SK-N-SH treated with all-trans-retinoic acid at 6 μM for 48 hours (cell line): ENCODE data around the gene PTDSS2.

Source experiments
- ATAC-seq: fragments of 200-7000 bp; cut with Tn5 transposase; 3 replicates; pipeline ENCODE4 v1.9.1; 2020; ENCODE audit warnings: mild to moderate bottlenecking, moderate library complexity
- ARNTL ChIP-seq: fragments of 450-650 bp; formaldehyde crosslinking; IDR thresholded peaks from 2 replicates; pipeline ENCODE4 v1.5.0; 2020; ENCODE audit warnings: low read depth, mild to moderate bottlenecking, moderate library complexity, borderline replicate concordance
- BACH2 ChIP-seq: fragments of 250-450 bp; sonication (Bioruptor Pico); IDR thresholded peaks from 2 replicates; pipeline ENCODE4 v1.9.0; 2021; ENCODE audit warnings: mild to moderate bottlenecking, borderline replicate concordance
- CSDC2 ChIP-seq: fragments of 250-450 bp; sonication (Bioruptor Pico); IDR thresholded peaks from 2 replicates; pipeline ENCODE4 v1.5.0; 2020; ENCODE audit warnings: mild to moderate bottlenecking, moderate library complexity
- GLIS3 ChIP-seq: fragments of 250-450 bp; sonication (Bioruptor Pico); IDR thresholded peaks from 2 replicates; pipeline ENCODE4 v1.5.0; 2020; ENCODE audit warnings: mild to moderate bottlenecking, moderate library complexity
- ISL1 ChIP-seq: fragments of 250-450 bp; sonication (Bioruptor Pico); IDR thresholded peaks from 2 replicates; pipeline ENCODE4 v2.1.2; 2022; ENCODE audit warnings: mild to moderate bottlenecking, moderate library complexity
- OSR1 ChIP-seq: fragments of 250-450 bp; sonication (Bioruptor Pico); IDR thresholded peaks from 2 replicates; pipeline ENCODE4 v1.8.0; 2022; ENCODE audit warnings: moderate library complexity, mild to moderate bottlenecking, inconsistent platforms
- PPARA ChIP-seq: fragments of 250-450 bp; sonication (Bioruptor Pico); IDR thresholded peaks from 2 replicates; pipeline ENCODE4 v1.5.0; 2020; ENCODE audit warnings: mild to moderate bottlenecking, borderline replicate concordance
- RARB ChIP-seq: fragments of 250-450 bp; sonication (Bioruptor Pico); IDR thresholded peaks from 2 replicates; pipeline ENCODE4 v1.8.0; 2021; ENCODE audit warnings: mild to moderate bottlenecking, moderate library complexity
- SNAI2 ChIP-seq: fragments of 250-450 bp; sonication (Bioruptor Pico); IDR thresholded peaks from 2 replicates; pipeline ENCODE4 v1.5.0; 2020; ENCODE audit warnings: mild to moderate bottlenecking, moderate library complexity
- TCF4 ChIP-seq: fragments of 250-450 bp; sonication (Bioruptor Pico); IDR thresholded peaks from 2 replicates; pipeline ENCODE4 v1.8.0; 2021; ENCODE audit warnings: mild to moderate bottlenecking, moderate library complexity, borderline replicate concordance
- TOX ChIP-seq: fragments of 250-450 bp; sonication (Bioruptor Pico); IDR thresholded peaks from 2 replicates; pipeline ENCODE4 v1.8.0; 2021; ENCODE audit warnings: mild to moderate bottlenecking, moderate library complexity, borderline replicate concordance
- ZC3H10 ChIP-seq: fragments of 250-450 bp; sonication (Bioruptor Pico); IDR thresholded peaks from 2 replicates; pipeline ENCODE4 v1.5.1; 2021; ENCODE audit warnings: mild to moderate bottlenecking, moderate library complexity
- ZFP3 ChIP-seq: fragments of 250-450 bp; sonication (Bioruptor Pico); IDR thresholded peaks from 2 replicates; pipeline ENCODE4 v1.5.0; 2020; ENCODE audit warnings: mild to moderate bottlenecking, moderate library complexity
- ZFP30 ChIP-seq: fragments of 450-650 bp; formaldehyde crosslinking; IDR thresholded peaks from 2 replicates; pipeline ENCODE4 v1.5.0; 2022; ENCODE audit warnings: mild to moderate bottlenecking, moderate library complexity
- ZNF565 ChIP-seq: fragments of 450-650 bp; formaldehyde crosslinking; conservative IDR thresholded peaks from 2 replicates; pipeline ENCODE4 v1.5.0; 2020; ENCODE audit warnings: low read depth, mild to moderate bottlenecking, moderate library complexity
- ZNF8 ChIP-seq: fragments of 450-650 bp; formaldehyde crosslinking; IDR thresholded peaks from 2 replicates; pipeline ENCODE4 v1.5.0; 2020; ENCODE audit warnings: mild to moderate bottlenecking, moderate library complexity
- TF ChIP-seq, protein P1 (sequence below): fragments of 250-450 bp; sonication (Bioruptor Pico); IDR thresholded peaks from 2 replicates; pipeline ENCODE4 v1.5.1; 2020; ENCODE audit warnings: low read depth, mild to moderate bottlenecking, moderate library complexity
- TF ChIP-seq, protein P2 (sequence below): fragments of 250-450 bp; sonication (Bioruptor Pico); IDR thresholded peaks from 2 replicates; pipeline ENCODE4 v1.5.1; 2021; ENCODE audit warnings: mild to moderate bottlenecking, moderate library complexity
- TF ChIP-seq, protein P3 (sequence below): fragments of 250-450 bp; sonication (Bioruptor Pico); IDR thresholded peaks from 2 replicates; pipeline ENCODE4 v1.5.0; 2020; ENCODE audit warnings: mild to moderate bottlenecking, moderate library complexity
- TF ChIP-seq, protein P4 (sequence below): fragments of 250-450 bp; sonication (Bioruptor Pico); IDR thresholded peaks from 2 replicates; pipeline ENCODE4 v1.8.0; 2020; ENCODE audit warnings: mild to moderate bottlenecking, moderate library complexity, borderline replicate concordance

PTDSS2 gene

DNA sequence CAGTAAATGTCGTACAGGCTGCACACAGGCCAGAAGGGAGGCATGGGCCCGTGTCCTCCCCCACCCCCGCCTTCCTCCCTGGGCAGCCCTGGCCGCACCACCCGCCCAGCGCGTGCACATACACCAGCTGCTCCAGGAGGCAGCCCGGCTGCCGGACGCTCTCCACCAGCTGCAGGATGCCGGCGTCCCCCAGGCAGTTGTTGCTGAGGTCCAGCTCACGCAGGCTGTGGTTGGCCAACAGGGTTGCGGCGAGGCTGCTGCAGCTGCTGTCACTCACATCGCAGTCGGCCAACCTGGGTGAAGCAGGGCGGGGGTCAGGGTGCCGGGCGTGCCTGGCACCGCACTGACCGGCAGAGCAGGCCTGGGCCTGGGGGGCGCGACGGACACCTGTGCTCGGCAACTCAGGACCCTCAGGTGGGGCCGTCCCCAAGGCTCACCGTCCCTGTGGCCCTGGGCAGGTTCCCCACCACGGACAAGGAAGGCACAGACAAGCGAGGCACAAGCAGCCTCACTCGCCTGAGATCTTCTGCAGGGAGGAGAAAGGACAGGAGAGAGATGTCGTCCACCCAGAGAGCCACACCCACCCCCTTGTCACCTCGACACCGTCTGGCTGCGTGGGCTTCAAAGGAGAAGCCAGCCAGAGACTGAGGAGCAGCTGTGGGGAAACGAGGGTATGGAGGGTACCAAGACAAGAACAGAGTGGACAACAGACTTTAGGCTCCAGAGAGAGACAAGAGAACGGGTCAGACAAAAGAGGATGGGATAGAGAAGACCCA is 44.9 kb downstream of the PTDSS2 start:
- TF ChIP-seq GLIS3 (CRISPR knock-in tag): no peak
- TF ChIP-seq ARNTL: no peak
- TF ChIP-seq SNAI2 (CRISPR knock-in tag): no peak
- TF ChIP-seq ZFP30: no peak
- ATAC-seq: no peak

DNA sequence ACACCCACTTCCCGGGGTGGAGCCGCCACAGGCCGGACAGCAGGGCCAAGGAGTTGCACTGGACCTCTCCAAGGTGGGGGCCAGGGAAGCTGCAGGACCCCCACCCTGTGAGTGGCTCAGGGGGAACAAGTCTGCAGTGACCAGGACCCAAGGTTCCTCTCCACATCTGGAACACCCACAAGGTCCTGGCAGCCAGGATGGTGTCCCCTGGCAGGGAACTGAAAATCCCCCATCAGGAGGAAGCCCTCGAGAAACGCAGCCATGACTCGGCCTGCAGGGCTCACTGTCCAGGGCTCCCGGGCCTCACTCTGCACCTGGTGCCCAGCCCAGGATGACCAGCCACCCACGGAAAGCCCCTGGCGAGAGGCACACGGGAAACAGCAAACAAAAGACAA is 45.5 kb downstream of the PTDSS2 start:
- TF ChIP-seq SNAI2 (CRISPR knock-in tag) (no peak), TOX (CRISPR knock-in tag) (no peak), ZNF8 (CRISPR knock-in tag) (no peak), OSR1 (CRISPR knock-in tag) (no peak), ZFP30 (no peak), ZC3H10 (CRISPR knock-in tag) (no peak), ISL1 (no peak), TCF4 (CRISPR knock-in tag) (no peak), BACH2 (CRISPR knock-in tag) (no peak), PPARA (CRISPR knock-in tag) (no peak), ZFP3 (CRISPR knock-in tag) (no peak), RARB (CRISPR knock-in tag) (no peak)
- TF ChIP-seq, protein P1, sequence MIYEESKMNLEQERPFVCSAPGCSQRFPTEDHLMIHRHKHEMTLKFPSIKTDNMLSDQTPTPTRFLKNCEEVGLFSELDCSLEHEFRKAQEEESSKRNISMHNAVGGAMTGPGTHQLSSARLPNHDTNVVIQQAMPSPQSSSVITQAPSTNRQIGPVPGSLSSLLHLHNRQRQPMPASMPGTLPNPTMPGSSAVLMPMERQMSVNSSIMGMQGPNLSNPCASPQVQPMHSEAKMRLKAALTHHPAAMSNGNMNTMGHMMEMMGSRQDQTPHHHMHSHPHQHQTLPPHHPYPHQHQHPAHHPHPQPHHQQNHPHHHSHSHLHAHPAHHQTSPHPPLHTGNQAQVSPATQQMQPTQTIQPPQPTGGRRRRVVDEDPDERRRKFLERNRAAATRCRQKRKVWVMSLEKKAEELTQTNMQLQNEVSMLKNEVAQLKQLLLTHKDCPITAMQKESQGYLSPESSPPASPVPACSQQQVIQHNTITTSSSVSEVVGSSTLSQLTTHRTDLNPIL (CRISPR knock-in tag): no peak
- TF ChIP-seq, protein P2, sequence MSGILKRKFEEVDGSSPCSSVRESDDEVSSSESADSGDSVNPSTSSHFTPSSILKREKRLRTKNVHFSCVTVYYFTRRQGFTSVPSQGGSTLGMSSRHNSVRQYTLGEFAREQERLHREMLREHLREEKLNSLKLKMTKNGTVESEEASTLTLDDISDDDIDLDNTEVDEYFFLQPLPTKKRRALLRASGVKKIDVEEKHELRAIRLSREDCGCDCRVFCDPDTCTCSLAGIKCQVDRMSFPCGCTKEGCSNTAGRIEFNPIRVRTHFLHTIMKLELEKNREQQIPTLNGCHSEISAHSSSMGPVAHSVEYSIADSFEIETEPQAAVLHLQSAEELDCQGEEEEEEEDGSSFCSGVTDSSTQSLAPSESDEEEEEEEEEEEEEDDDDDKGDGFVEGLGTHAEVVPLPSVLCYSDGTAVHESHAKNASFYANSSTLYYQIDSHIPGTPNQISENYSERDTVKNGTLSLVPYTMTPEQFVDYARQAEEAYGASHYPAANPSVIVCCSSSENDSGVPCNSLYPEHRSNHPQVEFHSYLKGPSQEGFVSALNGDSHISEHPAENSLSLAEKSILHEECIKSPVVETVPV (CRISPR knock-in tag): no peak
- ATAC-seq: no peak

DNA sequence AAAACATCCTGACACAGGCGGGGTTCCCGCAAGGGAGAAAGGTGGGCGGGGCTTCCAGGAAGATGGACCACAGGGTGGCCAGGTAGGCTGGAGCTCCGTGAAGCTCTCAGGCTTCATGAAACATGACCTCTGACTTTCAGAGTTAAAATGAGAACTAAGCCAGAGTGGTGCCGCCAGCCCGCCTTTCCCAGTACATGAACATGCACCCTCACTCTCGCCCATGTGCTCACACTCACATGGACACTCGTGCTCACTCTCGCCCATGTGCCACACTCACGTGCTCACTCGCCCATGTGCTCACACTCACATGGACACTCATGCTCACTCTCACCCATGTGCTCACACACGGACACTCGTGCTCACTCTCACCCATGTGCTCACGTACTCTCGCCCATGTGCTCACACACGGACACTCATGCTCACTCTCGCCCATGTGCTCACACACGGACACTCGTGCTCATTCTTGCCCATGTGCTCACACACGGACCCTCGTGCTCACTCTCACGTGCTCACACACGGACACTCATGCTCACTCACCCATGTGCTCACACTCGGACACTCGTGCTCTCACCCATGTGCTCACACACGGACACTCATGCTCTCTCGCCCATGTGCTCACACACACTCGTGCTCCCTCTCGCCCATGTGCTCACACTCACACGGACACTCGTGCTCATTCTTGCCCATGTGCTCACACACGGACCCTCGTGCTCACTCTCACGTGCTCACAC is 46.9 kb downstream of the PTDSS2 start:
- TF ChIP-seq OSR1 (CRISPR knock-in tag) (no peak), ZNF565 (no peak), ZFP30 (no peak), ARNTL (no peak), ZFP3 (CRISPR knock-in tag) (no peak), PPARA (CRISPR knock-in tag) (no peak), ZC3H10 (CRISPR knock-in tag) (no peak), TCF4 (CRISPR knock-in tag) (no peak), TOX (CRISPR knock-in tag) (no peak), RARB (CRISPR knock-in tag) (no peak), BACH2 (CRISPR knock-in tag) (no peak), CSDC2 (CRISPR knock-in tag) (no peak)
- TF ChIP-seq, protein P2 (CRISPR knock-in tag): no peak
- TF ChIP-seq, protein P1 (CRISPR knock-in tag): no peak
- TF ChIP-seq, protein P3, sequence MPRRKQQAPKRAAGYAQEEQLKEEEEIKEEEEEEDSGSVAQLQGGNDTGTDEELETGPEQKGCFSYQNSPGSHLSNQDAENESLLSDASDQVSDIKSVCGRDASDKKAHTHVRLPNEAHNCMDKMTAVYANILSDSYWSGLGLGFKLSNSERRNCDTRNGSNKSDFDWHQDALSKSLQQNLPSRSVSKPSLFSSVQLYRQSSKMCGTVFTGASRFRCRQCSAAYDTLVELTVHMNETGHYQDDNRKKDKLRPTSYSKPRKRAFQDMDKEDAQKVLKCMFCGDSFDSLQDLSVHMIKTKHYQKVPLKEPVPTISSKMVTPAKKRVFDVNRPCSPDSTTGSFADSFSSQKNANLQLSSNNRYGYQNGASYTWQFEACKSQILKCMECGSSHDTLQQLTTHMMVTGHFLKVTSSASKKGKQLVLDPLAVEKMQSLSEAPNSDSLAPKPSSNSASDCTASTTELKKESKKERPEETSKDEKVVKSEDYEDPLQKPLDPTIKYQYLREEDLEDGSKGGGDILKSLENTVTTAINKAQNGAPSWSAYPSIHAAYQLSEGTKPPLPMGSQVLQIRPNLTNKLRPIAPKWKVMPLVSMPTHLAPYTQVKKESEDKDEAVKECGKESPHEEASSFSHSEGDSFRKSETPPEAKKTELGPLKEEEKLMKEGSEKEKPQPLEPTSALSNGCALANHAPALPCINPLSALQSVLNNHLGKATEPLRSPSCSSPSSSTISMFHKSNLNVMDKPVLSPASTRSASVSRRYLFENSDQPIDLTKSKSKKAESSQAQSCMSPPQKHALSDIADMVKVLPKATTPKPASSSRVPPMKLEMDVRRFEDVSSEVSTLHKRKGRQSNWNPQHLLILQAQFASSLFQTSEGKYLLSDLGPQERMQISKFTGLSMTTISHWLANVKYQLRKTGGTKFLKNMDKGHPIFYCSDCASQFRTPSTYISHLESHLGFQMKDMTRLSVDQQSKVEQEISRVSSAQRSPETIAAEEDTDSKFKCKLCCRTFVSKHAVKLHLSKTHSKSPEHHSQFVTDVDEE (CRISPR knock-in tag): no peak
- TF ChIP-seq, protein P4, sequence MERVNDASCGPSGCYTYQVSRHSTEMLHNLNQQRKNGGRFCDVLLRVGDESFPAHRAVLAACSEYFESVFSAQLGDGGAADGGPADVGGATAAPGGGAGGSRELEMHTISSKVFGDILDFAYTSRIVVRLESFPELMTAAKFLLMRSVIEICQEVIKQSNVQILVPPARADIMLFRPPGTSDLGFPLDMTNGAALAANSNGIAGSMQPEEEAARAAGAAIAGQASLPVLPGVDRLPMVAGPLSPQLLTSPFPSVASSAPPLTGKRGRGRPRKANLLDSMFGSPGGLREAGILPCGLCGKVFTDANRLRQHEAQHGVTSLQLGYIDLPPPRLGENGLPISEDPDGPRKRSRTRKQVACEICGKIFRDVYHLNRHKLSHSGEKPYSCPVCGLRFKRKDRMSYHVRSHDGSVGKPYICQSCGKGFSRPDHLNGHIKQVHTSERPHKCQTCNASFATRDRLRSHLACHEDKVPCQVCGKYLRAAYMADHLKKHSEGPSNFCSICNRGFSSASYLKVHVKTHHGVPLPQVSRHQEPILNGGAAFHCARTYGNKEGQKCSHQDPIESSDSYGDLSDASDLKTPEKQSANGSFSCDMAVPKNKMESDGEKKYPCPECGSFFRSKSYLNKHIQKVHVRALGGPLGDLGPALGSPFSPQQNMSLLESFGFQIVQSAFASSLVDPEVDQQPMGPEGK (CRISPR knock-in tag): no peak
- ATAC-seq: no peak
